Neural cell (in vitro differentiated cells): ENCODE data around the gene PDE4D. TPM values are rescaled to one million over a fixed set of nuclear protein-coding genes. Genes with fewer than 3 reads are reported as not detected.
A peak's percentile ranks its signal among the peaks of the same experiment; 100 is the strongest.

Experiments
- H2AFZ ChIP-seq: fragments of 200-600, 300-800 bp; sonication (generic), shearing (Covaris generic); 2 replicates; pipeline ENCODE4 v1.6.0; 2014; ENCODE audit warnings: low read depth, mild to moderate bottlenecking, antibody characterized with exemption, low read length, moderate library complexity
- H3F3A ChIP-seq: fragments of 200-600 bp; shearing (Covaris generic); 2 replicates; pipeline ENCODE4 v1.6.1; 2016; ENCODE audit warnings: mild to moderate bottlenecking, moderate library complexity, mixed read lengths, antibody characterized with exemption, low read length; ENCODE audit not compliant: insufficient read depth, poor library complexity, severe bottlenecking
- H3K27ac ChIP-seq: fragments of 200-600, 300-800 bp; sonication (generic), shearing (Covaris generic); 2 replicates; pipeline ENCODE4 v1.5.1; 2014; ENCODE audit warnings: mild to moderate bottlenecking, low read length, moderate library complexity
- H3K27me3 ChIP-seq: fragments of 300-800, 200-600 bp; sonication (generic), shearing (Covaris generic); 2 replicates; pipeline ENCODE4 v1.6.0; 2014; ENCODE audit warnings: mild to moderate bottlenecking, low read depth, low read length, moderate library complexity; ENCODE audit not compliant: insufficient read depth
- H3K36me3 ChIP-seq: fragments of 300-800, 200-600 bp; sonication (generic), shearing (Covaris generic); 2 replicates; pipeline ENCODE4 v1.5.1; 2014; ENCODE audit warnings: mild to moderate bottlenecking, antibody characterized with exemption, low read length, moderate library complexity; ENCODE audit not compliant: insufficient read depth
- H3K4me2 ChIP-seq: fragments of 300-800, 200-600 bp; sonication (generic), shearing (Covaris generic); 2 replicates; pipeline ENCODE4 v1.6.0; 2014; ENCODE audit warnings: mild to moderate bottlenecking, low read length
- H3K4me3 ChIP-seq: fragments of 300-800, 200-600 bp; sonication (generic), shearing (Covaris generic); 2 replicates; pipeline ENCODE4 v1.5.1; 2014; ENCODE audit warnings: mild to moderate bottlenecking, low read length, moderate library complexity
- H3K79me2 ChIP-seq: fragments of 200-600 bp; shearing (Covaris generic); replicated peaks from 2 replicates; pipeline ENCODE4 v1.6.0; 2014; ENCODE audit warnings: mild to moderate bottlenecking, low read length, moderate library complexity; ENCODE audit not compliant: insufficient read depth
- H3K9ac ChIP-seq: fragments of 300-800, 200-600 bp; sonication (generic), shearing (Covaris generic); 2 replicates; pipeline ENCODE4 v1.6.1; 2016; ENCODE audit warnings: mild to moderate bottlenecking, low read length, mixed read lengths
- H3K9me2 ChIP-seq: fragments of 200-600 bp; shearing (Covaris generic); 2 replicates; pipeline ENCODE4 v1.6.1; 2016; ENCODE audit warnings: mild to moderate bottlenecking, low read length, mixed read lengths; ENCODE audit not compliant: insufficient read depth
- H3K9me3 ChIP-seq: fragments of 200-600, 300-800 bp; sonication (generic), shearing (Covaris generic); 2 replicates; pipeline ENCODE4 v1.6.1; 2016; ENCODE audit warnings: mild to moderate bottlenecking, mixed run types, low read length, moderate library complexity, mixed read lengths
- H4K20me1 ChIP-seq: fragments of 200-600 bp; shearing (Covaris generic); 2 replicates; pipeline ENCODE4 v1.6.1; 2016; ENCODE audit warnings: mild to moderate bottlenecking, mixed run types; ENCODE audit not compliant: insufficient read depth
- CTCF ChIP-seq: fragments of 450-650 bp; IDR thresholded peaks from 2 replicates; pipeline ENCODE4 v1.5.1; 2014; ENCODE audit warnings: antibody characterized with exemption, mild to moderate bottlenecking, moderate library complexity; ENCODE audit not compliant: poor library complexity, severe bottlenecking
- EP300 ChIP-seq: fragments of 450-650 bp; conservative IDR thresholded peaks from 2 replicates; pipeline ENCODE4 v1.6.1; 2014; ENCODE audit warnings: antibody characterized with exemption, mild to moderate bottlenecking, moderate library complexity; ENCODE audit not compliant: poor library complexity, severe bottlenecking
- EZH2 ChIP-seq: fragments of 200-600, 300-800 bp; shearing (Covaris generic), sonication (generic); IDR thresholded peaks from 2 replicates; pipeline ENCODE4 v1.6.1; 2014; ENCODE audit warnings: antibody characterized with exemption, low read length, borderline replicate concordance, mild to moderate bottlenecking; ENCODE audit not compliant: insufficient read depth, poor library complexity, severe bottlenecking
- MXI1 ChIP-seq: fragments of 450-650 bp; conservative IDR thresholded peaks from 2 replicates; pipeline ENCODE4 v1.6.1; 2014; ENCODE audit warnings: antibody characterized with exemption, mild to moderate bottlenecking; ENCODE audit not compliant: poor library complexity, severe bottlenecking
- POLR2AphosphoS5 ChIP-seq: IDR thresholded peaks from 2 replicates; pipeline ENCODE4 v1.6.1; 2012
- RAD21 ChIP-seq: fragments of 450-650 bp; conservative IDR thresholded peaks from 2 replicates; pipeline ENCODE4 v1.6.1; 2014; ENCODE audit warnings: antibody characterized with exemption, mild to moderate bottlenecking, moderate library complexity
- REST ChIP-seq: IDR thresholded peaks from 2 replicates; pipeline ENCODE4 v1.6.1; 2012; ENCODE audit warnings: borderline replicate concordance
- SMC3 ChIP-seq: fragments of 450-650 bp; conservative IDR thresholded peaks from 2 replicates; pipeline ENCODE4 v1.6.1; 2014; ENCODE audit warnings: antibody characterized with exemption, mild to moderate bottlenecking, moderate library complexity; ENCODE audit not compliant: poor library complexity
- TAF1 ChIP-seq: IDR thresholded peaks from 2 replicates; pipeline ENCODE4 v1.6.1; 2012; ENCODE audit warnings: low read depth
- polyA plus RNA-seq: library from polyadenylated mRNA; depleted of rRNA; stranded (reverse); fragments of >200 nt; gene quantifications from 2 replicates; pipeline ENCODE4 v1.2.3, GENCODE V29; 2014

Gene PDE4D
- polyA plus RNA-seq, 1 donor from 2014 or later: 42.8 TPM

GRCh38 chr5:59826996-59827395 lies 66.5 kb downstream of the PDE4D start:
- Histone ChIP-seq H3K36me3 (no peaks in the 10 kb centered on the region), H3F3A (no peaks in the 10 kb centered on the region), H3K4me2 (no peak overlapping the region)

GRCh38 chr5:59823420-59823819 lies 70.1 kb downstream of the PDE4D start:
- H3K27ac ChIP-seq: peak overlapping the region; percentile 18
- H3F3A ChIP-seq: no peaks in the 10 kb centered on the region
- H3K4me3 ChIP-seq: no peak overlapping the region
- H3K79me2 ChIP-seq: no peaks in the 10 kb centered on the region
- no peak overlapping the region for H3K4me2 ChIP-seq
- no peaks in the 10 kb centered on the region for H3K36me3 ChIP-seq
- H3K27me3 ChIP-seq: no peaks in the 10 kb centered on the region
- H3K9me2 ChIP-seq: no peaks in the 10 kb centered on the region
- H3K9ac ChIP-seq: no peak overlapping the region
- H3K9me3 ChIP-seq: no peaks in the 10 kb centered on the region
- no peak overlapping the region for H2AFZ ChIP-seq
- no peaks in the 10 kb centered on the region for H4K20me1 ChIP-seq
- TF ChIP-seq POLR2AphosphoS5: no peak
- TF ChIP-seq EP300: no peak
- TF ChIP-seq REST: no peak
- TF ChIP-seq EZH2: no peak
- TF ChIP-seq CTCF: no peak
- TF ChIP-seq TAF1: no peak
- no peak for TF ChIP-seq SMC3

More at GRCh38 chr5:59826996-59827395, 66.5 kb downstream of the PDE4D start:
- TF ChIP-seq MXI1: no peak
- no peak for TF ChIP-seq SMC3
- no peak for TF ChIP-seq TAF1
- TF ChIP-seq POLR2AphosphoS5: no peak
- no peak for TF ChIP-seq EZH2
- no peak for TF ChIP-seq RAD21
- no peak for TF ChIP-seq REST
- TF ChIP-seq CTCF: no peak
- TF ChIP-seq EP300: no peak
- Histone ChIP-seq H3K27me3 (no peaks in the 10 kb centered on the region), H3K9me3 (no peaks in the 10 kb centered on the region), H4K20me1 (no peaks in the 10 kb centered on the region), H3K79me2 (no peaks in the 10 kb centered on the region), H3K9ac (no peak overlapping the region), H3K9me2 (no peaks in the 10 kb centered on the region), H3K27ac (no peak overlapping the region), H2AFZ (no peak overlapping the region), H3K4me3 (no peak overlapping the region)
